WERI-Rb-1 (cell line): Measurements from ENCODE around the gene SLC7A8.

Experiments used
- DNase-seq: peaks from one replicate; pipeline ENCODE4 v3.0.0-alpha.2; 2020
- H3K27ac ChIP-seq: fragments of 250-450 bp; sonication (Bioruptor Pico); 2 replicates; pipeline ENCODE4 v1.5.1; 2020; ENCODE audit warnings: mild to moderate bottlenecking, moderate library complexity
- H3K27me3 ChIP-seq: fragments of 250-450 bp; sonication (Bioruptor Pico); 2 replicates; pipeline ENCODE4 v1.5.1; 2021; ENCODE audit warnings: mild to moderate bottlenecking, low read depth, moderate library complexity; ENCODE audit not compliant: insufficient read depth, severe bottlenecking
- H3K36me3 ChIP-seq: fragments of 250-450 bp; sonication (Bioruptor Pico); 2 replicates; pipeline ENCODE4 v1.5.1; 2020; ENCODE audit warnings: mild to moderate bottlenecking, moderate library complexity
- H3K4me3 ChIP-seq: 2 replicates; pipeline ENCODE4 v1.5.1; 2011; ENCODE audit warnings: low read depth, mild to moderate bottlenecking, control low read depth, low read length
- H3K9me3 ChIP-seq: fragments of 250-450 bp; sonication (Bioruptor Pico); 2 replicates; pipeline ENCODE4 v1.5.1; 2021; ENCODE audit warnings: mild to moderate bottlenecking, moderate library complexity; ENCODE audit not compliant: severe bottlenecking
- TF ChIP-seq, protein P1 (sequence below): IDR thresholded peaks from 2 replicates; pipeline ENCODE4 v1.5.1; 2011; ENCODE audit warnings: low read depth, mild to moderate bottlenecking, control low read depth, inconsistent platforms, low read length

SLC7A8 gene

DNA sequence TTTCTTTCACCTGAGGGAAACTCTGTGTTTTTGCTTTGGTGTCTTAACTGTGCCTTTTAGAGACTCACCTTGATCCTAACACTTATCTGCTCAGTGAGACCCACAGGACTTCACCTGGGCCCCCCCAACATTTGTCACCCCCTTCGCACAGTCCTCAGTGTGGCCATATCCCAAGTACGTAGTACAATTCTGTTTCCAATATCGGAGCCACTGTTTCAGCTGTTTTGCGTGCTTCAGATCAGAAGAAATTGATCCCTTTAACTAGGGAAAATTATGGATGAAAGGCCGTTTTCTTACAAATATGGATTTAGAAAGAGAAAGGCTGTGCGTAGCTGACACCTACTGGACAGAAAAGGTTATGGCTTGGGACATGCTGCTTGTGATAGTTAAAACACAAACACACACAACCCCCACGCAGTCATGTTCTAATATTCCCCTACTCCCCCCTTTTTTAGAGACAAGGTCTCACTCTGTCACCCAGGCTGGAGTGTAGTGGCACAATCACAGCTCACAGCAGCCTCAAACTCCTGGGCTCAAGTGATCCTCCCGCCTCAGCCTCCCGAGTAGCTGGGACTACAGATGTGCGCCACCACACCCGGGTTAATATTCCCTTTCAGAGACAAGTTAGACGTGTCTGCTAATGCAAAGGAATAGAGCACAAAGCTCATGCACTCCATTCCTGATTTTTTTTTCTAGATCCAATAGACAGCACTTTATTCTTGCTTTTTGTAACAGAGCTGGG lies 3.6 kb upstream of the SLC7A8 start:
- Histone ChIP-seq H3K9me3 (no peaks in the 10 kb centered on the region), H3K27me3 (peaks cover 21% of the 10 kb centered on the region), H3K36me3 (no peaks in the 10 kb centered on the region), H3K27ac (no peak overlapping the region), H3K4me3 (no peak overlapping the region)
- TF ChIP-seq, protein P1, sequence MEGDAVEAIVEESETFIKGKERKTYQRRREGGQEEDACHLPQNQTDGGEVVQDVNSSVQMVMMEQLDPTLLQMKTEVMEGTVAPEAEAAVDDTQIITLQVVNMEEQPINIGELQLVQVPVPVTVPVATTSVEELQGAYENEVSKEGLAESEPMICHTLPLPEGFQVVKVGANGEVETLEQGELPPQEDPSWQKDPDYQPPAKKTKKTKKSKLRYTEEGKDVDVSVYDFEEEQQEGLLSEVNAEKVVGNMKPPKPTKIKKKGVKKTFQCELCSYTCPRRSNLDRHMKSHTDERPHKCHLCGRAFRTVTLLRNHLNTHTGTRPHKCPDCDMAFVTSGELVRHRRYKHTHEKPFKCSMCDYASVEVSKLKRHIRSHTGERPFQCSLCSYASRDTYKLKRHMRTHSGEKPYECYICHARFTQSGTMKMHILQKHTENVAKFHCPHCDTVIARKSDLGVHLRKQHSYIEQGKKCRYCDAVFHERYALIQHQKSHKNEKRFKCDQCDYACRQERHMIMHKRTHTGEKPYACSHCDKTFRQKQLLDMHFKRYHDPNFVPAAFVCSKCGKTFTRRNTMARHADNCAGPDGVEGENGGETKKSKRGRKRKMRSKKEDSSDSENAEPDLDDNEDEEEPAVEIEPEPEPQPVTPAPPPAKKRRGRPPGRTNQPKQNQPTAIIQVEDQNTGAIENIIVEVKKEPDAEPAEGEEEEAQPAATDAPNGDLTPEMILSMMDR, result peak; percentile 85
- DNase-seq, result peak; percentile 30

DNA sequence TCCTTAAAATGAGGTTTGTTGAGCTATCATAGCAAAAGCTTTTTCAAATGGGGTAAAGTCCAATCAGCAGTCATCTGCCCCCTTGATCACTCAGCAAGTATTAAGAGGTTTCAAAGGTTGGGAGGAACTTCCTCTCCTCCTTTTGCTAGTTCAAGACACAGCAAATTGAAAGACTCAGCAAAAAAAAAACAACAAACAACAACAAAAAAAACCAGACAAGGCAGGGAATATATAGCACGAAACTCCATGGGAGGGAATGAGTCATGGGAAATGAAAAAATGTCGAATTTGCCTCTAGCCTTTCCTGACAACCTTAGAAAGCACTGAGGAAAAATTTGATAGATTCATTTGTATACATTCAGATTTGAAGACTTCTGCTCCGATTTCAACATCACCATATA lies 1.6 kb upstream of the SLC7A8 start:
- TF ChIP-seq, protein P1, result no peak
- H3K36me3 ChIP-seq, result no peaks in the 10 kb centered on the region
- DNase-seq, result no peak
- H3K9me3 ChIP-seq, result no peaks in the 10 kb centered on the region
- H3K27ac ChIP-seq, result no peak overlapping the region
- H3K27me3 ChIP-seq, result peaks cover 34% of the 10 kb centered on the region
- H3K4me3 ChIP-seq, result no peak overlapping the region

DNA sequence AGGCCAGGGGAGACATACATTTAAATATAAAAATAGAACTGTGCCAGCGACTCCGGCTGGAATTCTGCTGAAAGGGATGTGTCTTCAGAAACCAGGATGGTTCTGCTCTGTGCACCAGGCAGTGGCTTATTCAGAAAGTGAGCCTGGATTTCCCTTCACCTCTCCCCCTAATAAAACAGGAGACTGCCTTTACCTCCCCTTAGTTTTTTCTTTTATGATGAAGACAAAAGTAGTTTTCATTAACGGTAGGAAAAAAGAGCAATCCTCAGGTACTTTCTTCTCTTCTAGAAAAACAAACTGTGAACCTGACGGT lies 346 bp downstream of the SLC7A8 start:
- H3K4me3 ChIP-seq, result peak overlapping the region; percentile 31
- no peaks in the 10 kb centered on the region for H3K36me3 ChIP-seq
- H3K27ac ChIP-seq, result no peak overlapping the region

DNA sequence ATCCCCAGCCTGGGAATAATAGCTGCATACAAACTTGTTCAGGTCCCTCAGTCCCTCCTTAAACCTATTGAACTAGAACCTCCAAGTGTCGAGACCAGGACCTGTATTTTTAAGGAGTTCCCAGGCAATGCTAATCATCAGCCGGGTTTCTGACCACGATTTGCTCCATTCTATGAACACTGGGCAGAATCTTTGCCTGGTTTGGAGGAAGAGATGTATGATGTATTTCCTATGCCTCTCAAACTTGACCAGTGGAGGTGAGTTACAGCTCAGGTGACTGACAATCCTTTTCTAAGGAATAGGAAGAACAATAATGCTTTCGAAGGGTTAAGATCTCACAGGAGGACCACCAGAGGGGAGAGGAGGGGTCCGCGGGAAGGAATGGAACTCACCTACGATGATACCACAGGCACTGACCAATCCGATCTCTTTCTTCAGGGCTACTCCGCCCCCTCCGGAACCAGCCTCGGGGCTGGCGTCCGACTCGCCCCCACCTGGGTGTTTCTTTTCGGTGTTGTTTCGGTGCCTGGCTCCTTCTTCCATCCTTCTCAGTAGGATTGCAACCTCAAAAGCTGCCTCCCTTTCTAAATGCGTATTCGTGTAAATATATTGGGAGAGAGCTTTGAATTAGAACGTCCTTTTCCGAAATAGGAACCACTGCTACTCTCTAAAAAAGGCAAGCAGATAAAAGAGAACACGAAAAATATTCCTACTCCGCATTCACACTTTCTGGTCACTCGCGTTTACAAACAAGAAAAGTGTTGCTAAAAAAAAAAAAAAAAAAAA lies 895 bp downstream of the SLC7A8 start:
- Histone ChIP-seq H3K27ac (no peak overlapping the region), H3K27me3 (peaks cover 44% of the 10 kb centered on the region), H3K4me3 (peak overlapping the region; percentile 31), H3K9me3 (no peaks in the 10 kb centered on the region), H3K36me3 (no peaks in the 10 kb centered on the region)
- TF ChIP-seq, protein P1, result no peak
- peak; percentile 19 for DNase-seq

More for the DNA sequence above, 346 bp downstream of the SLC7A8 start:
- Histone ChIP-seq H3K27me3 (peaks cover 41% of the 10 kb centered on the region), H3K9me3 (no peaks in the 10 kb centered on the region)
- no peak for DNase-seq
- TF ChIP-seq, protein P1, result no peak

DNA sequence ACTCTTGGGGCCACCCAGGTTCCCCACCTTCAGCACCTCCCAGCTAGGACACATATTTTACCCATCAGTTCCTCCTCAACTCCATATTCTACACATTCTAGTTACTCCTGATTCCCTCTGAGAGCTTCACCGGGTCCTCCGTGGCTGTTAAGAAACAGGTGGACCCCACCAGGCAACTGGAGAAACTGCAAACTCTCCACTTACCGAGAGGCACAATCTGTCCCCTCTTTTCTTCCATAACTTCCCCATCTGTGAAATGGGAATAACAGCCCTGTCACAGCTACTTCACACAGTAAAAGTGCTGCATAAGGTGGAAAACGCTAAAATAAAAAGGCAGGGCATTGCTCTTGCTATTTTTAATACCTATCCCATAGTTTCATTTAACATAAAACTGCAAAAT lies 1.5 kb downstream of the SLC7A8 start:
- Histone ChIP-seq H3K4me3 (no peak overlapping the region), H3K27me3 (peaks cover 44% of the 10 kb centered on the region), H3K27ac (no peak overlapping the region), H3K9me3 (no peaks in the 10 kb centered on the region), H3K36me3 (no peaks in the 10 kb centered on the region)
- TF ChIP-seq, protein P1, result no peak
- DNase-seq, result no peak
